ENCODE results near the gene TAS1R2. TPM values are rescaled to one million over a fixed set of nuclear protein-coding genes. Genes with fewer than 3 reads are reported as not detected.

Gene TAS1R2
- total and polyA plus RNA-seq, 2 experiments from 2014 or later: not detected

DNA sequence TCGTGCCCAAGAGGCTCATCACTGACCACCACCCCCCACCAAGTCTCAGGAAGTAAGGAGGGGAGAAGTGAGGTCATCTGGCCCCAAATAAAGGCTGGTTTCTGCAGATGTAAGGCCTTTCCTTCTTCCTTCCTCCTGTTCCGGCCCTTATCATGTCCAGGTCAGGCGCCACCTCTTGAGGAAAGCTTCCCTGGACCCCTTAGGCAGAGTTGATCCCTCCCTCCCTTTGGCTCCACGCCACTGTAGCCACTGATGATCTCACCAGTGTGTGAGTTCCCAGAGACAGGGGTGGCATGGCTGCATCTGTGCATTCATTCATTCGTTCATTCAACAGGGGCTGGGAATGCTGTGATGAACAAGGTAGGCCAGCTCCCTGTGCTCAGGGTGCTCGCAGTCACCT is 59.2 kb downstream of the TAS1R2 start:
- ATAC-seq: no peak
- Histone ChIP-seq H3K36me3 (ENCODE audit: insufficient read depth) (no peaks in the 10 kb centered on the region), H3F3A (replicated peaks; ENCODE audit: low read depth) (no peaks in the 10 kb centered on the region), H2AFZ (no peak overlapping the region), H3K27ac (ENCODE audit: low read depth) (no peak overlapping the region), H3K4me1 (ENCODE audit: insufficient read depth) (peaks cover 3% of the 10 kb centered on the region; the same call in 1 of the 2 replicates), H3K4me3 (no peak overlapping the region), H4K20me1 (replicated peaks; ENCODE audit: insufficient read depth) (no peaks in the 10 kb centered on the region), H3K79me2 (replicated peaks; ENCODE audit: insufficient read depth) (no peaks in the 10 kb centered on the region), H3K4me2 (no peak overlapping the region), H3K9me2 (ENCODE audit: insufficient read depth) (0 out of 2 replicates have a peak, but pooled peaks cover 3% of the 10 kb centered on the region), H3K27me3 (ENCODE audit: insufficient read depth) (no peaks in the 10 kb centered on the region)
- Mint-ChIP-seq H3K4me3 (no peak overlapping the region), H3K9me3 (no peaks in the 10 kb centered on the region), H3K36me3 (ENCODE audit: low read depth) (no peaks in the 10 kb centered on the region), H3K27ac (no peak overlapping the region), H3K4me1 (peaks cover 10% of the 10 kb centered on the region), H3K27me3 (ENCODE audit: insufficient read depth, low read depth, poor library complexity) (peaks cover 9% of the 10 kb centered on the region)
- DNase-seq (ENCODE audit: low spot score): no peak
- TF ChIP-seq EZH2 (IDR thresholded peaks at IDR 0.05; ENCODE audit: low read depth, unreplicated experiment): no peak
- TF ChIP-seq JUNB (IDR thresholded peaks at IDR 0.05; ENCODE audit: unreplicated experiment): no peak
- no peak for TF ChIP-seq POLR2AphosphoS5 (IDR thresholded peaks at IDR 0.05; ENCODE audit: low read depth)
- no peak for TF ChIP-seq EZH2phosphoT487 (IDR thresholded peaks at IDR 0.05; ENCODE audit: unreplicated experiment)
- TF ChIP-seq ZNF331 (CRISPR knock-in tag; IDR thresholded peaks at IDR 0.05; ENCODE audit: low read depth): no peak
- TF ChIP-seq, protein P1, sequence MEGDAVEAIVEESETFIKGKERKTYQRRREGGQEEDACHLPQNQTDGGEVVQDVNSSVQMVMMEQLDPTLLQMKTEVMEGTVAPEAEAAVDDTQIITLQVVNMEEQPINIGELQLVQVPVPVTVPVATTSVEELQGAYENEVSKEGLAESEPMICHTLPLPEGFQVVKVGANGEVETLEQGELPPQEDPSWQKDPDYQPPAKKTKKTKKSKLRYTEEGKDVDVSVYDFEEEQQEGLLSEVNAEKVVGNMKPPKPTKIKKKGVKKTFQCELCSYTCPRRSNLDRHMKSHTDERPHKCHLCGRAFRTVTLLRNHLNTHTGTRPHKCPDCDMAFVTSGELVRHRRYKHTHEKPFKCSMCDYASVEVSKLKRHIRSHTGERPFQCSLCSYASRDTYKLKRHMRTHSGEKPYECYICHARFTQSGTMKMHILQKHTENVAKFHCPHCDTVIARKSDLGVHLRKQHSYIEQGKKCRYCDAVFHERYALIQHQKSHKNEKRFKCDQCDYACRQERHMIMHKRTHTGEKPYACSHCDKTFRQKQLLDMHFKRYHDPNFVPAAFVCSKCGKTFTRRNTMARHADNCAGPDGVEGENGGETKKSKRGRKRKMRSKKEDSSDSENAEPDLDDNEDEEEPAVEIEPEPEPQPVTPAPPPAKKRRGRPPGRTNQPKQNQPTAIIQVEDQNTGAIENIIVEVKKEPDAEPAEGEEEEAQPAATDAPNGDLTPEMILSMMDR (conservative IDR thresholded peaks at IDR 0.05; ENCODE audit: low read depth in 2 of 2): no peak
- no peak for TF ChIP-seq STAT1 (IDR thresholded peaks at IDR 0.05; ENCODE audit: unreplicated experiment)
- TF ChIP-seq, protein P2, sequence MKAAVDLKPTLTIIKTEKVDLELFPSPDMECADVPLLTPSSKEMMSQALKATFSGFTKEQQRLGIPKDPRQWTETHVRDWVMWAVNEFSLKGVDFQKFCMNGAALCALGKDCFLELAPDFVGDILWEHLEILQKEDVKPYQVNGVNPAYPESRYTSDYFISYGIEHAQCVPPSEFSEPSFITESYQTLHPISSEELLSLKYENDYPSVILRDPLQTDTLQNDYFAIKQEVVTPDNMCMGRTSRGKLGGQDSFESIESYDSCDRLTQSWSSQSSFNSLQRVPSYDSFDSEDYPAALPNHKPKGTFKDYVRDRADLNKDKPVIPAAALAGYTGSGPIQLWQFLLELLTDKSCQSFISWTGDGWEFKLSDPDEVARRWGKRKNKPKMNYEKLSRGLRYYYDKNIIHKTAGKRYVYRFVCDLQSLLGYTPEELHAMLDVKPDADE (IDR thresholded peaks at IDR 0.05): no peak
- TF ChIP-seq CREB1 (CRISPR knock-in tag; IDR thresholded peaks at IDR 0.05; ENCODE audit: low read depth): no peak
- no peak for TF ChIP-seq REST (IDR thresholded peaks at IDR 0.05; ENCODE audit: unreplicated experiment)
- TF ChIP-seq ZNF114 (CRISPR knock-in tag; IDR thresholded peaks at IDR 0.05): no peak
- TF ChIP-seq, protein P3, sequence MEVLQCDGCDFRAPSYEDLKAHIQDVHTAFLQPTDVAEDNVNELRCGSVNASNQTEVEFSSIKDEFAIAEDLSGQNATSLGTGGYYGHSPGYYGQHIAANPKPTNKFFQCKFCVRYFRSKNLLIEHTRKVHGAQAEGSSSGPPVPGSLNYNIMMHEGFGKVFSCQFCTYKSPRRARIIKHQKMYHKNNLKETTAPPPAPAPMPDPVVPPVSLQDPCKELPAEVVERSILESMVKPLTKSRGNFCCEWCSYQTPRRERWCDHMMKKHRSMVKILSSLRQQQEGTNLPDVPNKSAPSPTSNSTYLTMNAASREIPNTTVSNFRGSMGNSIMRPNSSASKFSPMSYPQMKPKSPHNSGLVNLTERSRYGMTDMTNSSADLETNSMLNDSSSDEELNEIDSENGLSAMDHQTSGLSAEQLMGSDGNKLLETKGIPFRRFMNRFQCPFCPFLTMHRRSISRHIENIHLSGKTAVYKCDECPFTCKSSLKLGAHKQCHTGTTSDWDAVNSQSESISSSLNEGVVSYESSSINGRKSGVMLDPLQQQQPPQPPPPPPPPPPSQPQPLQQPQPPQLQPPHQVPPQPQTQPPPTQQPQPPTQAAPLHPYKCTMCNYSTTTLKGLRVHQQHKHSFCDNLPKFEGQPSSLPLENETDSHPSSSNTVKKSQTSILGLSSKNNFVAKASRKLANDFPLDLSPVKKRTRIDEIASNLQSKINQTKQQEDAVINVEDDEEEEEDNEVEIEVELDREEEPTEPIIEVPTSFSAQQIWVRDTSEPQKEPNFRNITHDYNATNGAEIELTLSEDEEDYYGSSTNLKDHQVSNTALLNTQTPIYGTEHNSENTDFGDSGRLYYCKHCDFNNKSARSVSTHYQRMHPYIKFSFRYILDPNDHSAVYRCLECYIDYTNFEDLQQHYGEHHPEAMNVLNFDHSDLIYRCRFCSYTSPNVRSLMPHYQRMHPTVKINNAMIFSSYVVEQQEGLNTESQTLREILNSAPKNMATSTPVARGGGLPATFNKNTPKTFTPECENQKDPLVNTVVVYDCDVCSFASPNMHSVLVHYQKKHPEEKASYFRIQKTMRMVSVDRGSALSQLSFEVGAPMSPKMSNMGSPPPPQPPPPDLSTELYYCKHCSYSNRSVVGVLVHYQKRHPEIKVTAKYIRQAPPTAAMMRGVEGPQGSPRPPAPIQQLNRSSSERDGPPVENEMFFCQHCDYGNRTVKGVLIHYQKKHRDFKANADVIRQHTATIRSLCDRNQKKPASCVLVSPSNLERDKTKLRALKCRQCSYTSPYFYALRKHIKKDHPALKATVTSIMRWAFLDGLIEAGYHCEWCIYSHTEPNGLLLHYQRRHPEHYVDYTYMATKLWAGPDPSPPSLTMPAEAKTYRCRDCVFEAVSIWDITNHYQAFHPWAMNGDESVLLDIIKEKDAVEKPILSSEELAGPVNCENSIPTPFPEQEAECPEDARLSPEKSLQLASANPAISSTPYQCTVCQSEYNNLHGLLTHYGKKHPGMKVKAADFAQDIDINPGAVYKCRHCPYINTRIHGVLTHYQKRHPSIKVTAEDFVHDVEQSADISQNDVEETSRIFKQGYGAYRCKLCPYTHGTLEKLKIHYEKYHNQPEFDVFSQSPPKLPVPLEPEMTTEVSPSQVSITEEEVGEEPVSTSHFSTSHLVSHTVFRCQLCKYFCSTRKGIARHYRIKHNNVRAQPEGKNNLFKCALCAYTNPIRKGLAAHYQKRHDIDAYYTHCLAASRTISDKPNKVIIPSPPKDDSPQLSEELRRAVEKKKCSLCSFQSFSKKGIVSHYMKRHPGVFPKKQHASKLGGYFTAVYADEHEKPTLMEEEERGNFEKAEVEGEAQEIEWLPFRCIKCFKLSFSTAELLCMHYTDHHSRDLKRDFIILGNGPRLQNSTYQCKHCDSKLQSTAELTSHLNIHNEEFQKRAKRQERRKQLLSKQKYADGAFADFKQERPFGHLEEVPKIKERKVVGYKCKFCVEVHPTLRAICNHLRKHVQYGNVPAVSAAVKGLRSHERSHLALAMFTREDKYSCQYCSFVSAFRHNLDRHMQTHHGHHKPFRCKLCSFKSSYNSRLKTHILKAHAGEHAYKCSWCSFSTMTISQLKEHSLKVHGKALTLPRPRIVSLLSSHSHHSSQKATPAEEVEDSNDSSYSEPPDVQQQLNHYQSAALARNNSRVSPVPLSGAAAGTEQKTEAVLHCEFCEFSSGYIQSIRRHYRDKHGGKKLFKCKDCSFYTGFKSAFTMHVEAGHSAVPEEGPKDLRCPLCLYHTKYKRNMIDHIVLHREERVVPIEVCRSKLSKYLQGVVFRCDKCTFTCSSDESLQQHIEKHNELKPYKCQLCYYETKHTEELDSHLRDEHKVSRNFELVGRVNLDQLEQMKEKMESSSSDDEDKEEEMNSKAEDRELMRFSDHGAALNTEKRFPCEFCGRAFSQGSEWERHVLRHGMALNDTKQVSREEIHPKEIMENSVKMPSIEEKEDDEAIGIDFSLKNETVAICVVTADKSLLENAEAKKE (CRISPR knock-in tag; IDR thresholded peaks at IDR 0.05): no peak
- no peak for TF ChIP-seq NANOG (IDR thresholded peaks at IDR 0.05; ENCODE audit: borderline replicate concordance)

Data from GM23338 (cell line).